GM12891 (cell line): Measurements from ENCODE around the gene MARCHF9.

Experiments used
- POLR2A ChIP-seq: IDR thresholded peaks from 2 replicates; pipeline ENCODE4 v1.6.1; 2011; ENCODE audit warnings: low read depth, low read length, control low read depth
- TAF1 ChIP-seq: IDR thresholded peaks from 2 replicates; pipeline ENCODE4 v1.6.1; 2011; ENCODE audit warnings: low read depth, low read length, control low read depth

GRCh38 chr12:57765698-57766463 lies 11.0 kb downstream of the MARCHF9 start:
- no peak for TF ChIP-seq POLR2A
- no peak for TF ChIP-seq TAF1
